ENCODE measurements around the gene RAPGEF1. TPM values are rescaled to one million over a fixed set of nuclear protein-coding genes. Genes with fewer than 3 reads are reported as not detected.

Gene RAPGEF1, protein sequence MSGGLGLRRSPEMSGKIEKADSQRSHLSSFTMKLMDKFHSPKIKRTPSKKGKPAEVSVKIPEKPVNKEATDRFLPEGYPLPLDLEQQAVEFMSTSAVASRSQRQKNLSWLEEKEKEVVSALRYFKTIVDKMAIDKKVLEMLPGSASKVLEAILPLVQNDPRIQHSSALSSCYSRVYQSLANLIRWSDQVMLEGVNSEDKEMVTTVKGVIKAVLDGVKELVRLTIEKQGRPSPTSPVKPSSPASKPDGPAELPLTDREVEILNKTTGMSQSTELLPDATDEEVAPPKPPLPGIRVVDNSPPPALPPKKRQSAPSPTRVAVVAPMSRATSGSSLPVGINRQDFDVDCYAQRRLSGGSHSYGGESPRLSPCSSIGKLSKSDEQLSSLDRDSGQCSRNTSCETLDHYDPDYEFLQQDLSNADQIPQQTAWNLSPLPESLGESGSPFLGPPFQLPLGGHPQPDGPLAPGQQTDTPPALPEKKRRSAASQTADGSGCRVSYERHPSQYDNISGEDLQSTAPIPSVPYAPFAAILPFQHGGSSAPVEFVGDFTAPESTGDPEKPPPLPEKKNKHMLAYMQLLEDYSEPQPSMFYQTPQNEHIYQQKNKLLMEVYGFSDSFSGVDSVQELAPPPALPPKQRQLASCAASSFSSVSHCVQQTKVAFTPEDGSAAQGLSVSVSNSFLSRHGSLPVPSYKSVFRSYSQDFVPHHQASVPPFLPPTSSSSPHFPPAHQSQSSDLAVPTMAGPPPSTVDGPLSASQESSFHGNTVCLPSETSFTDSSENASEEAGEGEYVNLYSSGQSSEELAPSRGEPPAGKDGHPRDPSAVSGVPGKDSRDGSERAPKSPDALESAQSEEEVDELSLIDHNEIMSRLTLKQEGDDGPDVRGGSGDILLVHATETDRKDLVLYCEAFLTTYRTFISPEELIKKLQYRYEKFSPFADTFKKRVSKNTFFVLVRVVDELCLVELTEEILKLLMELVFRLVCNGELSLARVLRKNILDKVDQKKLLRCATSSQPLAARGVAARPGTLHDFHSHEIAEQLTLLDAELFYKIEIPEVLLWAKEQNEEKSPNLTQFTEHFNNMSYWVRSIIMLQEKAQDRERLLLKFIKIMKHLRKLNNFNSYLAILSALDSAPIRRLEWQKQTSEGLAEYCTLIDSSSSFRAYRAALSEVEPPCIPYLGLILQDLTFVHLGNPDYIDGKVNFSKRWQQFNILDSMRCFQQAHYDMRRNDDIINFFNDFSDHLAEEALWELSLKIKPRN (N-terminal part only)
- total RNA-seq, result 18.9 TPM
- 38.3 TPM for polyA plus RNA-seq

DNA sequence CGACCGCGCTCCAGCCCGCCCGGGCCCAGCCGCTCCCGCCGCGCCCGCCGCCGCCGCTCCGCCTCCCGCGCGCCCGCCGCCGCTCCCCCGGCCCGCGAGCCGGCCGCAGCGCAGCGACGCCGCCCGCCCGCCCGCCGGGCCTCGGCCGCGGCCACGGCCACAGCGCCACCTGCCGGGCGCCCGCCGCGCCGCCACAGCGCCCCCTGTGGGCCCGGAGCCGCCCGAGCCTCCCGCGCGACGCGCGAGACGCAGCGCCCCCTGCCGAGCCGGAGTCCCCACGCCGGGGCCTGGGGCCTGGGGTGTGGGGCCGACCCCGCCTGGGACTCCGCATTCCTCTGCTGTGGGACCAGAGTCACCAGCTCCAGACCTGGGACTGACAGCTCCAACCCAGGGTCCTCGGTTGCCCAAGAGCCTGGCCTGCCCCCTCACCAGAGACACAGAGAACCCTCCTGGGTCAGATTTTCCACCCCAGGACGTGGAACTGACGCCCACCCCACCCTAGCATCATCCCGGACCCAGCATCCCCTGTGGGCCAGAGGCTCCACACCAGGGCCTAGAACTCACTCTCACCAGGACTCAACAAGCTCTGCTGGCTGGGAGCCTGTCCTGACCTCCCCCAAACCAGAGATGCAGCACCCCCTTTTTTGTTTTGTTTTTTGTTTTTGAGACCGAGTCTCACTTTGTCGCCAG, at the start of gene RAPGEF1:
Gene RAPGEF1, minus strand, starts transcription at position 118 of the 690 bp plus-strand sequence. CDS start 246 bp downstream, outside the sequence.
- WGBS, result 9% methylated on average over 62 of the region's 69 CpGs
- peak within 1 kb of the TSS; percentile 77 for H3K4me3 ChIP-seq (ENCODE audit: low read depth, low read length)
- DNase-seq (ENCODE audit: extremely low spot score), result no peak

DNA sequence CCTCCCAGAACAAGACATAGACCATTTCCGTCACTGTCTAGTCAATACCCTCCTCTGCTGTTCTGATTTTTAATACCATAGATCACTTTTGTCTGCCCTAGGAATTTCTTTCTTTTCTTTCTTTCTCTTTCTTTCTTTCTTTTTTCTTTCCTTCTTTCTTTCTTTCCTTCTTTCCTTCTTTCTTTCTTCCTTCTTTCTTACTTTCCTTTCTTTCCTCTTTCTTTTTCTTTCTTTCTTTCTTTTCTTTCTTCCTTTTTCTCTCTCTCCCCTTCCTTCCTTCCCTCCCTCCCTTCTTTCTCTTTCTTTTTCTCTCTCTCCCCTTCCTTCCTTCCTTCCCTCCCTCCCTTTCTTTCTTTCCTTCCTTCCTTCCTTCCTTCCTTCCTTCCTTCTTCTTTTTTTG, 49.0 kb upstream of the RAPGEF1 start:
- Histone ChIP-seq H3K27ac (ENCODE audit: low read depth) (no peak overlapping the region), H3K36me3 (ENCODE audit: insufficient read depth) (no peaks in the 10 kb centered on the region), H3K4me3 (ENCODE audit: low read depth, low read length) (no peak overlapping the region), H3K4me1 (ENCODE audit: insufficient read depth) (no peaks in the 10 kb centered on the region)
- DNase-seq (ENCODE audit: extremely low spot score), result no peak
- 65% methylated on average over 1 of the region's 1 CpG for WGBS

More for the DNA sequence above, at the start of gene RAPGEF1:
- Histone ChIP-seq H3K27ac (ENCODE audit: low read depth) (peak within 1 kb of the TSS; percentile 62), H3K36me3 (ENCODE audit: insufficient read depth) (no peaks in the 10 kb centered on the region), H3K4me1 (ENCODE audit: insufficient read depth) (no peaks in the 10 kb centered on the region)

DNA sequence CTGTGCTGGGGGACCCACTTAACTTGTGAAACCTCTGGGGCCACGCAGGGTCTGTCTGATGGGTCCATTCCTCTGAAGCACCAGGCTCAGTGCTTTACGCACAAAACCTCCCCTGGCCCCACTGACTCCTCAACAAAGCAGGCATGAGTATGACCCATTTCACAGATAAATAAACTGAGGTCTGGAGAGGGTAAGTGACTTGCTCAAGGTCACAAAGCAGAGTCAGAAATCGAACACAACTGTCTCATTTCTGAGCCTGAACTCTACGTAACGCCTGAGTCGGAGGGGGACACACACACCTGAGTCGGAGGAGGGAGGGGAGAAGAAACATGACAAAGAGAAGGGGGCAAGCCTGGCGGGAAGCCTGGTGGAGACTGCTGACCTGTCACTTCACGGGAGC, 48.0 kb upstream of the RAPGEF1 start:
- H3K36me3 ChIP-seq (ENCODE audit: insufficient read depth), result no peaks in the 10 kb centered on the region
- no peak overlapping the region for H3K27ac ChIP-seq (ENCODE audit: low read depth)
- H3K4me3 ChIP-seq (ENCODE audit: low read depth, low read length), result no peak overlapping the region
- no peaks in the 10 kb centered on the region for H3K4me1 ChIP-seq (ENCODE audit: insufficient read depth)
- DNase-seq (ENCODE audit: extremely low spot score), result no peak
- WGBS, result 74% methylated on average over 9 of the region's 9 CpGs

DNA sequence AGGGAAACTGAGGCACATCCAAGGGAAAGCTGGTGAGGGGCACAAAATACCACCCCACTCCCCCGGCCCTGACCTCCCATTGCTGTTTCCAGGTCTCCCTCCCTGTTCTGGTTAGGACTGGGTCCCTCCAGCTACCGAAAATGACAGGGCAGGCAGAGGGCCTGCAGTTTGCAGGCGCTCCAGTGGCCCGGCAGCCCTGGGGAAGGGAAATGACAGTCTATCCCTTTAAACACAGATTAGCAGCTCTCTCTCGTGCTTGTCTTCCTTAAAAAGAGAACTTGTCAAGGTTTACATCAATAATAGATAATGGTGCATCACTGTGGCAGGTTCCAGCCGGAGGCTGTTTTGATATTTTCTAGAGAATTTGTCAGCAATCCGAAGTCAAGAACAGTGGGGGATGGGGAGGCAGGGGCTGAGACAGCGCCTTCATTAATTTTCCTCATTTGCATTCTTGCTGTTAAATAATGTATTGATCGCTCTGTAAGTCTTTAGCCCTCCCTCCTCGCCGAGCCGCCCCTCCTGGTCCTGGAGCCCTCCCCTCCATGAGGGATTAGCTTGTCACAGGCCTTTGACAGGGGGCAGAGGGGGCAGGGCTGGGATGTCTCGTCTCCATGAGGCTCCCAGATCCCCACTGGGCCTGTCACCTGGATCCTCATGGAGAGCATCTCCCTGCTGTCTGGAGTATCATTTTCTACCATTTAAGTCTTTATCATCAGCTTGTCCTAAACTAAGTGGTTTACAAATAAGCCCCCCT, 45.0 kb upstream of the RAPGEF1 start:
- no peaks in the 10 kb centered on the region for H3K4me1 ChIP-seq (ENCODE audit: insufficient read depth)
- no peak for DNase-seq (ENCODE audit: extremely low spot score)
- H3K4me3 ChIP-seq (ENCODE audit: low read depth, low read length), result no peak overlapping the region
- H3K36me3 ChIP-seq (ENCODE audit: insufficient read depth), result no peaks in the 10 kb centered on the region
- no peak overlapping the region for H3K27ac ChIP-seq (ENCODE audit: low read depth)
- WGBS, result 62% methylated on average over 13 of the region's 13 CpGs

DNA sequence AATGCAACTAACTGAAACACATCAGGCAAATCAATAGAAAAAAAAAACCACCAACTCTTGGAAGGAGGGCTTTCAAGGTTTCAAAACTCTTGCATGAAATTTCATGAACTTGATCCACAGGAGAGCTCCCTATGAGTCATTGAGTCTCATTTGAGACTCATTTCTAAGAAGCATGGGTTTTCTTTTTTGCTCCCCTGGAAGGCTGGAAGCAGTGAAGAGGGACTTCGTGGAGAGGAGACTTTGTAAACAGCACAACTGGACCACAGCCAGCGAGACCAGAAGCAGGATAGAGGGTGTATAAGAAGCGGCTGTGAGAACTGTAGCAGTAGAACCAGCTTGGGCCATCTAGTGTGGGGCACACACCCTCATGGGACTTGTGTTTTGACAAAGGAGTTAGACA, 41.2 kb upstream of the RAPGEF1 start:
- DNase-seq (ENCODE audit: extremely low spot score), result no peak
- no peaks in the 10 kb centered on the region for H3K4me1 ChIP-seq (ENCODE audit: insufficient read depth)
- no peak overlapping the region for H3K27ac ChIP-seq (ENCODE audit: low read depth)
- no peak overlapping the region for H3K4me3 ChIP-seq (ENCODE audit: low read depth, low read length)
- no peaks in the 10 kb centered on the region for H3K36me3 ChIP-seq (ENCODE audit: insufficient read depth)
- 34% methylated on average over 3 of the region's 3 CpGs for WGBS

DNA sequence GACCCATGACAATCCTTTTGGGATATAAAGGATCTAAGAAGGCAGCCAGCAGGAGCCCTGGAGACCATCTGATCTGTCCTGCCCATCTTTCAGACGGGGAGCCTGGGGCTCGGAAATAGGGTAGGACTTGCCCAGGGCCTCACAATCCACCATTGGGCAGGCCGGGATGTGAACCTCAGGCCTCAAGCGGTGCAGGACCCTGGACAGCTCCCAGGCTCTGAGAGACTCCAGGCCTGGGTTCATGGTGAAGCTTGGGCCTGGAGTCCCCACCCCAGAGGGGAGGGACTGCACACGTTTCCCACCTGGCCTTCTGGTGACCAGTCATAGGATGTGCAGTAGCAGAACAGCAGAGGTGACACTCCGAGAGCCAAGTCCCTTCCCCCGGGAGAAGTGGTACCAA, 36.6 kb upstream of the RAPGEF1 start:
- no peaks in the 10 kb centered on the region for H3K4me1 ChIP-seq (ENCODE audit: insufficient read depth)

DNA sequence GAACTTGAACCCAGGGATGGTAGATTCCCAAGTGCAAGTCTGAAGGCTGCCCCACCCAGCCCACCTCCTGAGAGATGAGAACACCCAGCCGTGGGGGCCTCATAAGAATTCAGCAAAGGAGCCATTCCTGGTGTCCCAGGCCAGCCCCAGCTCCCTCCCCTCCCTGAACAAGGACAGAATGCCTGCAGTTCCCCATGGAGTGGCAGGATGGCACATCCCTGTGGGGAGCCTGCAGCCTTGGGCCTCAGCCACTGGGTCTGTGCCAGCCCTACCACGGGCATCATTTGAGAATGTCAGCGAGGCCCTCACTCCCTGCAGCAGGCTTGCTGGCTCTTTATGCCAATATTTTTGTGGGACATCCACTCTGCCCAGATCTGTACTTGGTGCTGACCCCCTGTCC, 36.2 kb upstream of the RAPGEF1 start:
- Histone ChIP-seq H3K36me3 (ENCODE audit: insufficient read depth) (no peaks in the 10 kb centered on the region), H3K27ac (ENCODE audit: low read depth) (no peak overlapping the region), H3K4me3 (ENCODE audit: low read depth, low read length) (no peak overlapping the region), H3K4me1 (ENCODE audit: insufficient read depth) (no peaks in the 10 kb centered on the region)
- DNase-seq (ENCODE audit: extremely low spot score), result no peak
- 46% methylated on average over 3 of the region's 3 CpGs for WGBS

More for the DNA sequence above, 36.6 kb upstream of the RAPGEF1 start:
- DNase-seq (ENCODE audit: extremely low spot score), result no peak
- H3K36me3 ChIP-seq (ENCODE audit: insufficient read depth), result no peaks in the 10 kb centered on the region
- no peak overlapping the region for H3K27ac ChIP-seq (ENCODE audit: low read depth)
- no peak overlapping the region for H3K4me3 ChIP-seq (ENCODE audit: low read depth, low read length)
- WGBS, result 18% methylated on average over 7 of the region's 7 CpGs

DNA sequence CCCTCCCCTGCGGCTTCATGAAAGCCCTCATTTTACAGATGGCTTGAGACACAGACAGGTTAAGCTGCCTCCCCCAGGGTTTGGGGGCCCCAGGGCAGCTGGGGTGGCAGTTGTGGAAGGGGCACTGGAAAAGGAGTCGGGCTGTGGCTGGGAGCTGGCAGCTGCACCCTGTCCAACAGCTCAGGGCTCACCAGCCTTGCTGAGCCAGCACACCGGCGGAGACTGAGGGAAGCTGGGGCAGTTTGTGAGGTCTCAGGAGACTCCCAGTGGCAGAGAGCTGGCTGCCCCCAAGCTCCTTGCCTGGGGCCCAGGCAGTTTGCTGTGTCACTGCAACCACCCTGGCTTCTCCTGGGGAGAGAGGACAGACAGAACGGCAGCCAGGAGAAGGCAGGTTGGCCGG, 34.8 kb upstream of the RAPGEF1 start:
- no peak for DNase-seq (ENCODE audit: extremely low spot score)
- Histone ChIP-seq H3K4me1 (ENCODE audit: insufficient read depth) (no peaks in the 10 kb centered on the region), H3K4me3 (ENCODE audit: low read depth, low read length) (no peak overlapping the region), H3K36me3 (ENCODE audit: insufficient read depth) (no peaks in the 10 kb centered on the region), H3K27ac (ENCODE audit: low read depth) (no peak overlapping the region)
- WGBS, result 85% methylated on average over 6 of the region's 6 CpGs

DNA sequence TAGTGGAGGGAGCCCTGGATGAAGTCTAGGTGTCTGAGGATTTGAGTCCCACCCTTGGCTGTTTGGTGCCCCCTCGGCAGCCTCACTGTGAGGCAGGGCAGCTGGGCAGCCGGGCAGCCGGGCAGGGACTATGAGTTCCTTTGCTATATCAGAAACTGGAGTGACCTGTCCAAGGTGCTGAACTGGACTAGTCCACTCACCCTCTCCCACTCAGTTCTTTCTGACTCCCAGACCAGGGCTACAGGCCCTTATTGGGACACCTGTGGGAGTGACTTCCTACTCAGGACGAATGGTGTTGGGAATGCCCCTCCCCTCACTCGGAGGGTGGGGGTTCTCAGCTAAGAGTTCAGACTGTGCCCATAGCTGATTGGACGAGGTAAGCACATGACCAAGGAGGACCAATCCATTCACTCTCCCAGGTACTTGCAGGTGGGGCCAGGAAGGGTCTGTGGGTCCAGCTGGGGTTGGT, 34.1 kb upstream of the RAPGEF1 start:
- DNase-seq (ENCODE audit: extremely low spot score), result no peak
- Histone ChIP-seq H3K36me3 (ENCODE audit: insufficient read depth) (no peaks in the 10 kb centered on the region), H3K4me1 (ENCODE audit: insufficient read depth) (no peaks in the 10 kb centered on the region), H3K4me3 (ENCODE audit: low read depth, low read length) (no peak overlapping the region), H3K27ac (ENCODE audit: low read depth) (no peak overlapping the region)
- 16% methylated on average over 6 of the region's 6 CpGs for WGBS

DNA sequence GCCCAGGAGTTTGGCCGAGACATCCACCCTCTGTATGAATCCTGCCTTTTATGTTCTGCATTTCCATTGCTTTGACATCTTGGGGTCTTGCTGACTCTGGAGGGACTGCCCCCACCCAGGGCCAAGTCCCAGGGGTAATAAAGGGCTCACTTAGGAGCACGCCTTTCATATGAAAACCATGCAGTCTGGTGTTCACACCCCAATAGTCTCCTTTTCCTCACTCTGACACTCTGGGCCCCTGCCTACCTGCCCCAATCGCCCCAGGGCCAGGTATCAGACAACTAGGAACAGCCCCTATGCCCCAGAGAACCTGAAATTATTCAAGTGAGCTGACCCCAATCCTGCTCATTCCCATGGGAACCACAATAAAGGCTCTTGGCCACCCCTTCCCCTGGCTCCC, 33.1 kb upstream of the RAPGEF1 start:
- H3K4me1 ChIP-seq (ENCODE audit: insufficient read depth), result no peaks in the 10 kb centered on the region
- 68% methylated on average over 3 of the region's 3 CpGs for WGBS
- H3K4me3 ChIP-seq (ENCODE audit: low read depth, low read length), result no peak overlapping the region
- no peaks in the 10 kb centered on the region for H3K36me3 ChIP-seq (ENCODE audit: insufficient read depth)
- H3K27ac ChIP-seq (ENCODE audit: low read depth), result no peak overlapping the region
- DNase-seq (ENCODE audit: extremely low spot score), result no peak

DNA sequence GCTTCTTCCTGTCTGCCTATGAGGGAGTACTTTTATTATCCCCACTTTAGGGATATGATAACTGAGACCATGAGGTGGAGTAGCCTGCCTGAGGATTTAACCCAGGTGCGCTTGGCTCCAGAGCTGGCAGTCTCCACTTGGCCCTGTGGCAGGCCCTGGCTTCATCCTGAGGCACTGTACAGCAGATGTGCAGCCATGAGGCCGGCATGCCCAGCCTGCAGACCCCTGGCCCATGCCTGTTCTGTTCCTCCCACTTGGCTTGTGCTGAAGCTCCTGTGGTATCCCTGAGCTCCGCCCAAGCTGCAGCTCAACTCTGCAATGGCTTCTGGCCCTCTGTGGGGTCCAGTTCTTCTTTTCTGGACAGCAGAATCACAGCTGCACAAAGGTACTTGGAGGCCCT, 31.8 kb upstream of the RAPGEF1 start:
- no peaks in the 10 kb centered on the region for H3K4me1 ChIP-seq (ENCODE audit: insufficient read depth)
- H3K27ac ChIP-seq (ENCODE audit: low read depth), result no peak overlapping the region
- 82% methylated on average over 3 of the region's 3 CpGs for WGBS
- no peaks in the 10 kb centered on the region for H3K36me3 ChIP-seq (ENCODE audit: insufficient read depth)
- H3K4me3 ChIP-seq (ENCODE audit: low read depth, low read length), result no peak overlapping the region
- DNase-seq (ENCODE audit: extremely low spot score), result no peak

DNA sequence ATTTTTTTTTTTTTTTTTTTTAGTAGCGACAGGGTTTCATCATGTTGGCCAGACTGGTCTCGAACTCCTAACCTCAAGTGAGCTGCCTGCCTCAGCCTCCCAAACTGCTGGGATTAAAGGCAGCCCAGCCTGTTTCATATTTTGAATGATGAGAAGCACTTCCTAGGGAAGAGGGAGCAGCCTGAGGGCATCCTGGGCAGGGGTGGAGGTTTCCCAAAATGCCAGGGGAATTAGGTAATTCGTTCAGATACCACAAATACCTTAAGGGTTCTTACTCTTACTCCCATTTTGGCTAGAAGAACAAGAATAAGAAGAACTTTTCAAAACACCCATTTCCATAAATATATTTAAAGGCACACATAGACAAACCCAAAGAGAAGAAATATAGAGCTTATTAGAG, 29.5 kb upstream of the RAPGEF1 start:
- Histone ChIP-seq H3K36me3 (ENCODE audit: insufficient read depth) (no peaks in the 10 kb centered on the region), H3K27ac (ENCODE audit: low read depth) (no peak overlapping the region), H3K4me1 (ENCODE audit: insufficient read depth) (no peaks in the 10 kb centered on the region), H3K4me3 (ENCODE audit: low read depth, low read length) (no peak overlapping the region)
- 70% methylated on average over 3 of the region's 3 CpGs for WGBS
- DNase-seq (ENCODE audit: extremely low spot score), result no peak

All from urinary bladder (tissue), 4 donors.